NCI-H345 (cell line): ENCODE data around the gene PMEPA1.

Experiments used
- DNase-seq: peaks from one replicate; lab custom pipeline; 2025; lab: John Stamatoyannopoulos, UW

PMEPA1 gene

DNA sequence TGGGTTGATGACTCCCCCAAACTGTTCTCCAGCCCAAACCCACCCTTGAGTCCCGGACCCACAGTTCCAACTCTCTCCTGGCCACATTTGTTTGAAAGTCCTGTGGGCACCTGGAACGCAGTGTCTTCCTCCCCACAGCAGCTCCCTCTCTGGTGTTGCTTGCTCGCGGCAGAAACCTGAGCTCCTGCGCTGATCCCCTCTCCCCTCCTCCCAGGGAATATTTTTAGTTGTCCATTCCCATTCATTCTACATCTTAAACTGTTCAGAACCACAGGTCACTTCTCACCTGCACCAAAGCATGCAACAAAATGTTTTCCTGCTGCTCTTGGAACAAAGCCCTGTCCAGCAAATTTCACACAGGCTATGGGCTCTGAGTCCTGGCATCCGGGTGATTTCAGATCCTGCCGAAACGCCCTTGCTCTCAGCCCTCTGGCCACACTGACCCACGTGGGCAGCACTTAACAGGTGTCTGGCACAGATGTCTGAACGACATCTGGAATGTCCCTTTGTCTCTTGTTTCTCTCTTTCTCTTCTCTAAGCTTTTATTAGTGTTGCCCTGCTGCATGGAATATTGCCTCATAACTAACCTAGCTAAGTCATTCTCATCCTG is 27.0 kb upstream of the PMEPA1 start:
- DNase-seq = no peak

- no peak for DNase-seq
These were observed 26.3 kb upstream of the PMEPA1 start for GRCh38 chr20:57735831-57736737.

GRCh38 chr20:57734754-57735153 is 24.9 kb upstream of the PMEPA1 start:
- DNase-seq = no peak

DNA sequence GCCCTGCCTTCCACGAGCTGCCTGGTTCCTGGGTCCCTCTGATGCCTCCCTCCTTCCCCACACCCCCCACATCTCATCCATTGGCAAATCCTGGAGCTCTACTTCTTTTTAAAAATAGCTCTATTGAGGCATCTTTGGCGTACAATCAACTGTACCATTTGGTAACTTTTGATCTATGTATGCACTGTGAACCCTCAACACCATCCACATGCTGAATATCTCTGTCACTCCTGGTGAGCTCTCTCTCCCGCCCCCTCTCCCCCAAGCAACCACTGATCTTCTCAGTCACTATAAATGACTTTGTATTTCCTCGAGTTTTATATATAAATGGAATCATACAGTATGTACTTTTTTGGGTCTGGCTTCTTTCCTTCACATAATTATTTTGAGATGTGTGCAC is 22.4 kb upstream of the PMEPA1 start:
- DNase-seq = no peak

DNA sequence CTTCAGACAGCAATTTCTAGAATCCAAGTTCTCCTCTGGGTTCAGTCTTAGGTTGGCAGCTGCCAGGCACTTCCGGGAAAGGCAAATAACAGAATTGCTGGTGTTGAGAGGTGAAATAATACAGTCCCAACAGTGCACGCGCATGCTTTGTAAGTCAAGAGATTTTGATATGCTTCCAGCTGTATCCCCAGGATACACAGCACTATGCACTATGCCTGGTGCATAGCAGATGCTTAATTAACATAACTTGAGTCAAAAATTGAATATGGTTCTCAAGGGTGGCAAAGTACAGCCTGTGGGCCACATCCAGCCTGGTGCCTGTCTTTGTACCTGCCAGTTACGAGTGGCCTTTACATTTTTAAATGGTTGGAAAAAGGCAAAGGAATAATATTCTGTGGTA is 18.9 kb upstream of the PMEPA1 start:
- DNase-seq = no peak

- no peak for DNase-seq
These were observed 18.0 kb upstream of the PMEPA1 start for GRCh38 chr20:57727863-57728262.

GRCh38 chr20:57725636-57726035 is 15.8 kb upstream of the PMEPA1 start:
- DNase-seq = no peak

- no peak for DNase-seq
These were observed 15.0 kb upstream of the PMEPA1 start for GRCh38 chr20:57724610-57725405.

DNA sequence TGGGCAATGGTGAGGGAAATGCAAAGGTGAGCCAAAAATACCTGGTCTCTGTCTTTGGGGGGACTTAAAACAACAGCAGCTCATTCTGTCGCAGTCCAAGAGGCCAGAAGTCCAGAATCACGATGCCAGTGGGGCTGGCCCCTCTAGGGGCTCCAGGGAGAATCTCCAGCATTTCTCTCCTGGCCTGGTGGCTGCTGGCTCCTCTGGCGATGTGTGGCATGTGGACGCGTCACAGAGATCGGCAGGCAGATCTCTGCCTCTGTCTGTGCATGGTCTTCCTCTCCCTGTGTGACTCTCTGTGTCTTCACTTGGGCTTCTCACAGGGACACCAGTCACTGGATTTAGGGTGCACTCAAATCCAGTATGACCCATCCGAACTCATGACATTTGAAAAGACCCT is 14.0 kb upstream of the PMEPA1 start:
- no peak for DNase-seq

- DNase-seq = no peak
These were observed 10.1 kb upstream of the PMEPA1 start for GRCh38 chr20:57719951-57720350.

DNA sequence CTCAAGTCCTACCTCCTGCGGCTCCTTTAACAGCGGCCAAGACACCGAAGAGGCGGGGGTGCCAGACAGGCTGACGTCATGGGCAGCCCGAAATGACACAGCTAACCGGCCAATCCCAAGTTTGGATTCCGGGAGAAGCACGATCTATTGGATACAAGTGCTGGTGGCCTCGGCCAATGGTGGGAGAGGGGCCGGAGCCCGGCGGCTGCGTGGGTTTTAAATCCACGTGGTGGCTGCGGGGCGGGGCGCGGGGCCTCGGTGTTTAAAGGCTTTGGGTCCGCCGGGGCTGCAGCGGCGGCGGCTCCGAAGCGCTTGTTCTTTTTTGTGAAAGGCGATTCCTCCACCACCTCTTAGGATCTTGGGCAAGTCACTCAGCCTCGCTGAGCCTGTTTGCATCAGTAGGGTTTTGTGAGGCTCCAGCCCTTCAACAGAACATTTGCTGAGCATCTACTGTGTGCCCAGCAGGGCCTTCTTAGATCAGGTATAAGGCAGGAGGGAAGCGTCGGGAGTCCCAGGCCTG is 8.7 kb upstream of the PMEPA1 start:
- peak; percentile 10 for DNase-seq

DNA sequence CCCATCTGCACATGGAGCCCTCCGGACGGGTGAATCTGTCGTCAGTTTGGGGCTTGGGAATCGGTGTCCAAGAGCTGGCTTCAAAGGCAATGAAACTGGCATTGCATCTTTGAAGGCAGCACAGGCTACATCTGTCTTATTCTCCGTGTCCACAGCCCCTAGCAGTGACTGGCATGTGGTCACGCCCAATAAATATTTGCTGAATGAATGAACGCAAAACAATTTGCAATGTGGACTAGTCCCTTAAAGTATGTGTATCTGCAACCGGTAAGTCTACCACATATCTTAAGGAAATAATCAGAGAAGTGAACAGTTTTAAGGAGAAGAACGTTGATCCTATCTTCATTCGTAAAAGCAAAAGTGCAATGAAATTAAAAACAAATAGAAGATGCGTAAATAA is 8.0 kb upstream of the PMEPA1 start:
- DNase-seq = no peak

- no peak for DNase-seq
These were observed 7.1 kb upstream of the PMEPA1 start for GRCh38 chr20:57716901-57717300.

DNA sequence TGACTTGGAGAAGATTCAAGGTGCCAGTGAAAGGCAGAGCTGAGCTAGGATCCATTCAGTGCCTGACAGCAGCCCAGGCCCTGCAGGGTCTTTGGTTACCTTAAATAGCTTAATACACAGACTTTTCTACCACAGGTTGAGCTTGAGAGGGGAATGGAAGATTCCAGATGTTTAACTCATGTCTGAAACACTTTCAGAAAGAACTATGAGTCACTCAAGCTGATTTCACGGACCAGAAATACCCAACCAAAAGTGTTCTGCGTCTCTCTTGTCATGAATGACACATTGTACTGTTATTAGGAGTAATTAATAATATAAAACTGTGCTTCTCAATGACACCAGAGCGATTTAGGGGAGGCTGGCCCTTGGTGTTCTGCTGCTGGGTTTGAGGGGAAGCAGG is 6.4 kb upstream of the PMEPA1 start:
- DNase-seq = no peak

DNA sequence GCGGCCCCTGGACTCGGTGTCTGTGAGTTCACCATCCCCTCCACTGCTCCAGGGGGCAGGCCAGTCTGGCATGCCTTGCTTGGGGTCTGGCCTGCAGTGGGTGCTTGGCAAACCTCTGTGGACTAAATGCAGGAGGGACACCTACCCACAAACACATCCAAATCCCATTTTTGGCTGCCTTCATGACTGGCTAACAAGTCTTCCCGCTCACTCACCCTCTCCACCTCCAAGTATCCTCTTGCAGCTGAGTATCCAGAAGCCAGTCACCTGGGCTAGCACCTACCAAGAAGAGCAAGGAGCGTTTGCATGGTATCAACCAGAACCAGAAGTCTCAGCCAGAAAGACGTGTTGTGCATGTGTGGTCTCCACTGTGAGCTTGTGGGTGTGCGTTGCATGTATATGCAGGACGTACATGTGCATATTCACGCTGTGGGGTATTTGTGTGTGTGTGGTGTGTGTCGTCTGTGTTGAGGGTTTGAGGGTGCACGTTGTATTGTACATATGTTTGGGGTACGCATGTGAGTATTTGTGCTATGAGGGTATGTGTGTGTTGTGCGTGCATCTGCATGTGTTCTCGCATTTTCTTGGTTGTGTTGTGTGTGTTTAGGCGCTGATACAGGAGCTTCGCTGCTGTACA is 5.6 kb upstream of the PMEPA1 start:
- no peak for DNase-seq

- DNase-seq = no peak
These were observed 4.8 kb upstream of the PMEPA1 start for GRCh38 chr20:57714409-57715267.

- DNase-seq = no peak
These were observed 4.1 kb upstream of the PMEPA1 start for GRCh38 chr20:57713951-57714350.

- no peak for DNase-seq
These were observed 3.7 kb upstream of the PMEPA1 start for GRCh38 chr20:57713505-57713903.

DNA sequence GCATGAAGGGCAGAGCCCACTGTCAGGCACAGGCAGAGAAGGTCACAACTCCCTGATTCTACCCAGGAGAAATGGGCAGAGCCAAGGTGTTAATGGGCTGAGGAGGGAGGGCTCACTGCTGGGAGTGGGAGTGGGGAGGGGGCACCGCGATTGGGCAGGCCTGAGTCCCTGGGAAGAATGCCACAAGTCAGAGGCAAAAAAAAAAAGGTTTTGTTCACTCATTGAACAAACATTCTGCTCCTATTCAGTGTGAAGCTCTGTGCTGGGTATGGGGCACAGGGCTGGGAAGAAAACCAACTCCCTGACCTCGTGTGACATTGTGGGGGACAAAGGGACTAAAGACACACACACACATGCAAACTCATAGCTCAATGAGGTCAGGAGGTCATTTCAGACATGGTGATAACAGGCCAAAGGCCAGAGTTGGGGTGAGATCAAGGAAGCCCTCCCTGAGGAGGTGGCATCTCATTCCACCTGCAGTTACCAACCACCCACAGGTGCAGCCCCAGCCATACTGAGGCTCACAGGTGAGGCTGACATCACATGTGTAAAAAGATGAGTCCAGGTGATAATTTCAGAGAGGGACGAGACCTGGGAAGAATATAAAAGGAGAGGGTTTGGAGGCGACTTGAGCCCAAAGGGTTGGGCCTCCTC is 3.2 kb upstream of the PMEPA1 start:
- DNase-seq = no peak

DNA sequence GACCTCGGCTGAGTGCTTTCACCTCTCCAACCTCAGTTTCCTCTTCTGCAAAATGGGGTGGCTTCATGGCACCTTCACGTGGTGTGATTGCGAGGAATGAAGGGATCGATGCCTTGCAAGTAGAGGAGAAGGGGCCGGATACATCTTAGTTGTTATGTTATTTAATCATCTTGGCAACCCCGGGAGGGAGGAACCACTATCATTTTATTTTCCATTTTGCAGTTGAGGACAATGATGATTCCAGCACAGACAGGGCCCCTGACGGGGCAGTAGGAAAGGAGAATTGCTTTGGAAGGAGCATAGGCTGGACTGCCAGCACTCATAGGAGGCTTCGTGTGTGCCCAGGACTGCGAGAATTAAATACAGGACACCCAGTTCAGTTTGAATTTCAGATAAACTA is 2.5 kb upstream of the PMEPA1 start:
- DNase-seq = no peak

- no peak for DNase-seq
These were observed 2.0 kb upstream of the PMEPA1 start for GRCh38 chr20:57711826-57712225.
